HG02798 (cell line): Measurements from ENCODE around the gene RNU1-3.
"Not testable (repeated sequence)": the region's sequence is repeated elsewhere in the genome, so short reads cannot be mapped to it uniquely, and the experiment has no call there.

Experiments used
- ATAC-seq: cut with Tn5 transposase; IDR thresholded peaks from one replicate; pipeline ENCODE4 v1.9.1; 2021; ENCODE audit warnings: mild to moderate bottlenecking; ENCODE audit not compliant: unreplicated experiment, poor library complexity

The RNU1-3 gene

GRCh38 chr1:16641159-16641975, 25.4 kb downstream of the RNU1-3 start:
- ATAC-seq: not testable (repeated sequence)

DNA sequence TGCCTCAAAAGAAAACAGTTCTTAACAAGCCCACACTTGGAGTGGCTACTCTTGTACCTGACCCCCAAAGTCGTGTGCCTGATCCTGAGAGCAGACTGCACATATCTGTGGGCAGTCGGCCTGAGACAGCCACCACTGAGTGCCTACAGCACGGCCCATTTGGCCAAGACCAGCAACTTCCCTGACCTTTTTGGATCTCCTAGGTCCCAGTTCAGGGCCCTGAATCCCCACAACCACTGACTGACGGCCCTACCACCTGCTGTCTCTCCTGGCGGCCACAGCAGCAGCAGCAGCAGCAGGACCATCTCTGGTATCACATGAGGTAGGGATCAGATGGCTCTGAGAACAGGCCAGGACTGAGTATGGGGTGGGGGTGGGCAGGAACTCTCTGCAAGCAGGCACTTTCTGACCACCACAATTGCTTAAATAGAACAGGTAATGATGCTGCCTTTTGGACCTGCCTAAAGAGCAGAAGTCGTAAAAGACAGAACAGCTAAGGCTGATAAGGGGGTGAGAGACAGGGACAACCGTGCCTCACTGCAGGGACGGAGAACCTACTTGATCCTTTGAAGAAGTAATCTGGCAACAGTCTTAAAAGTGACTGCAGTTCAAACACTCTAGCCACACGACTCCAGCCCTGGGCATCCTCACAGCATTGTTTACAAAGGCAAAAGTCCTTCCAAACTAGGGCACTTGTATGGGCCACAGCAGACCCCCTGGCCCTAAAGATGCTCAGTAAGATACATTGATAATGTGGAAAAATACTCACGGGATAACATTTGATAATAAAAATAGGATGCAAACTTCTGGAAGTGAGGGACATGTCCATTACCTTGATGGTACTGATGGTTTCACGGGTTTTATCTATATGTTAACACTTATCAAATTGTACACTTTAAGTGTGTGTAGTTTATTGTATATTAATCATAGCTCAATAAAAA, 27.4 kb downstream of the RNU1-3 start:
- ATAC-seq: not testable (repeated sequence)

DNA sequence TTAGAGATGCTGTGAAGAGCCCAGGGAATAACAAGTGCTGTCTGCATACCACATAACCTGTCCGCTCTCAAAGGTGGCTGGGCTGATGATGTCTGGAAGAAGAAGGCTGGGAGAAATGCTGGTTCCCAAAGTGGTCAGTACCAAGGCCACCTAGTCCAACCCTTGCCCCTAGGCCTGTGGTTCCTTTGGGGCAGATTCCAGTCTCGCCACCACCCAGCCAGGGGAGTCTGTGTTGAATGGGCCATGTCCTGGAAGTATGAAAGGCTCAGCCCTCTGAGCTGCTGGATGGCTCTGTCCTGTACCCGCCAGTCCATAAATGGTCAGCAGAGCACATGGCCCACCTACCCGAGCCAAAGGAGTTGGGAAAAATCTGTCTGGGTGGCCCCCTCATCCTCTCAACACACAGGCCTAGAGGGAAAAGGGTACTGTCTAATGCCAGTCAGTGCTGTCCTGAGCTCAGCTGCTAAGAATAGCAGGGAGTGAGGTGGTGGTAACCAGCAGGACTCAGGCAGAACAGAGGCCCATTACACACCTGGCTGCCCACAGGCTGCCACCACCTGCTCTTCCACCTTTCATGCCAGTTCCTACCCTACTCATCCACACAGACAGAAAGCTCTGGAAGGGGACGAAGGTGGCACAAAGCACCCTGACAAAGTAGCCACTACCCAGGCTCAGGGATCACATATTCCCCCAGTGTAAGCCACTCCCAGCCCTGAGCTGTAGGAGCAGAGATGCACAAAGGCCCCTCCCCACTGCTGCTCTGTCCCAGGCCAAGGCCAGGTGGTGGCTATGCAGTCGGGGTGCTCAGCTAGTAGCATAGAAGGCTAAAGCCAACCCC, 28.6 kb downstream of the RNU1-3 start:
- ATAC-seq: not testable (repeated sequence)

DNA sequence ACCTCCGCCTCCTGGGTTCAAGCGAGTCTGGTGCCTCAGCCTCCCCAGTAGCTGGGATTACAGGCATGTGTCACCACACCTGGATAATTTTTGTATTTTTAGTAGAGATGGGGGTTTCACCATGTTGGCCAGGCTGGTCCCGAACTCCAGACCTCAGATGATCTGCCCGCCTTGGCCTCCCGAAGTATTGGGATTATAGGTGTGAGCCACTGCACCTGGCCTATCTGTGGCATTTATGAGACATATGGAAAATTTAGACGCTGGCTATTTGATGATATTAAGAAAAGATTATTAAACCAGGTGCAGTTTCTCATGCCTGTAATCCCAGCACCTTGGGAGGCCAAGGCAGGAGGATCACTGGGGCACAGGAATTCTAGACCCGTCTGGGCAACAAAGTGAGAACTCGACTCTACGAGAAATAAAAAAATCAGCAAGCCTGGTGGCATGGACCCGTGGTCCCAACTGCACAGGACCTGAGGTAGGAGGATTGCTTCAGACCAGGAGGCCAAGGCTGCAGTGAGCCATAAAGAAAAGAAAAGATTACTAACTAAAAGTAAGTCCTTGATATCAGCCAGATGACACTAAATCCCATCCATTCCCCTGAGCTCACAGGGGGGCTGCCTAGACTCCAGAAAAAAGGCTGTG, 30.1 kb downstream of the RNU1-3 start:
- ATAC-seq: not testable (repeated sequence)

DNA sequence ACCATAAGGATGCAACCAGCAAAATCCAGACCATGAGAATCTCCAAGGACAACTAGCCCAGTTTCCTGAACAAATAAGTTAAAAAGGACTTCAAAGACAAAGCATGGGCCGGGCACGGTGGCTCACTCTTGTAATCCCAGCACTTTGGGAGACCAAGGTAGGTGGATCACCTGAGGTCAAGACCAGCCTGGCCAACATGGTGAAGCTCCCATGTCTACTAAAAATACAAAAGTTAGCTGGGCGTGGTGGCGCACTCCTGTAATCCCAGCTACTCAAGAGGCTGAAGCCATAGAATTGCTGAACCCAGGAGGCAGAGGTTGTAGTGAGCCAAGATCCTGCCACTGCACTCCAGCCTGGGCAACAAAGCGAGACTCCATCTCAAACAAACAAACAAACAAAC, 30.8 kb downstream of the RNU1-3 start:
- not testable (repeated sequence) for ATAC-seq

DNA sequence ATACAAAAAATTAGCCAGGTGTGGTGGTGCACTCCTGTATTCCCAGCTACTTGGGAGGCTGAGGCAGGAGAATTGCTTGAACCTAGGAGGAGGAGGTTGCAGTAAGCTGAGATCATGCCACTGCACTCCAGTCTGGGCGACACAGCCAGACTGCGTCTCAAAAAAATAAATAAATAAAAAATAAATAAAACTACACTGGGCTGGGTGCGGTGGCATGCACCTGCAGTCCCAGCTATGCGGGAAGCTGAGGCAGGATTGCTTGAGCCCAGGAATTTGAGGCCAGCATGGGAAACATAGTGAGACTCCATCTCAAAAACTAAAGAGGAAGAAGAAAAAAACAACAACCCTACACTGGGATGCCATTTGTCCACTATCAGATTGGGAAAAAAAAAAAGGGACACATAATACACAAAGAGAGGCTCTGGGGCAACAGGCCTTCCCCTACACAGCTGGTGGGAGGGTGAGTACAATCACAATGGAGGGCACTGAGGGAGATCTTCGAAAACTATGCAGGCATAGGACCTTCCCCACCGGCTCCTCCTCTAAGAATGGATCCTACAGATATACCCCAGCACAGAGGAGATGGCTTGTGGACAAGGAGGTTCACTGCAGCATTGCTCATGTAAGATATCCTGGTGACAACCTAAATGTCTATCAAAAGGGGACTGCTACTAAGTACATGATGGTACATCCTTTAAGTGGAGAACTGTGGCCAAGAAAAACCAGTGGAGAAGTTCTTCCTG, 33.0 kb downstream of the RNU1-3 start:
- ATAC-seq: not testable (repeated sequence)

GRCh38 chr1:16632044-16632850, 34.5 kb downstream of the RNU1-3 start:
- not testable (repeated sequence) for ATAC-seq

GRCh38 chr1:16631248-16632043, 35.3 kb downstream of the RNU1-3 start:
- ATAC-seq: no peak

- ATAC-seq: no peak
Measured at GRCh38 chr1:16630661-16631247, 36.0 kb downstream of the RNU1-3 start.

- ATAC-seq: not testable (repeated sequence)
Measured at GRCh38 chr1:16629916-16630530, 36.7 kb downstream of the RNU1-3 start.

DNA sequence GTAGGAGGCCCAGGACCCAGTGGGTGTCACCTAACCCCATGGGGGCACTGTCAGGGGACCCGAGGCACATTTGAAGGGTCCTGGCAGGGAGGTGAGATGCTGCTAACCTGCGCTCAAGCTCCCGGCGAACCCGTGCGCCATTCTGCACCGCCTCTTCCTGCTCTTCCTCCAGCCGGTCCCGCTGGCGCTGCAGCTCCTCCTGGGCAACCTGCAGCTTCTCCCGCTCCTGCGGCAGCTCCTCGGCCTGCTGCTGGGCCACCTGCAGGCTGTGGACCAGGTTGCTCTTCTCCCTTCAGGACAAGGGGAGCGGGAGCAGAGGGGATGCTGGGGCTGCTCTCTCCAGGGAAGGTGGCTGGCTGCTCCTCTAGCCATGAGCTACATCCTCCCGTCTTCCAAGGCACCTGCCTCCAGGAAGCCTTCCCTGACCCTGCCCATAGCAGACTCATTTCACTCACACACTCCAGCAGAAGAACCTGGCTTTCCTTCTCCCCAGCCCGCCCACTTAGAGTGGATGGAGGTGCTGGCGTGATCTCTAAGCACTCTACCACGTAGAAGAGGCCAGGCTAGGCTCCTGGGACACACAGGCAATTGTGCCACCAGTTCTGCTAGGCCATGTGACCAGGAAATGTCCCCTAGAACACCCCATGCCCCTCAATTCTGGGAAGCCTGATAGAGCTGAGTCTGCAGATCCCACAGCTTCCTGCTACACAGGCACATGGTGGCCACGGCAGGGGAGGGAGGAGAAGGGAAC, 38.2 kb downstream of the RNU1-3 start:
- ATAC-seq: no peak

DNA sequence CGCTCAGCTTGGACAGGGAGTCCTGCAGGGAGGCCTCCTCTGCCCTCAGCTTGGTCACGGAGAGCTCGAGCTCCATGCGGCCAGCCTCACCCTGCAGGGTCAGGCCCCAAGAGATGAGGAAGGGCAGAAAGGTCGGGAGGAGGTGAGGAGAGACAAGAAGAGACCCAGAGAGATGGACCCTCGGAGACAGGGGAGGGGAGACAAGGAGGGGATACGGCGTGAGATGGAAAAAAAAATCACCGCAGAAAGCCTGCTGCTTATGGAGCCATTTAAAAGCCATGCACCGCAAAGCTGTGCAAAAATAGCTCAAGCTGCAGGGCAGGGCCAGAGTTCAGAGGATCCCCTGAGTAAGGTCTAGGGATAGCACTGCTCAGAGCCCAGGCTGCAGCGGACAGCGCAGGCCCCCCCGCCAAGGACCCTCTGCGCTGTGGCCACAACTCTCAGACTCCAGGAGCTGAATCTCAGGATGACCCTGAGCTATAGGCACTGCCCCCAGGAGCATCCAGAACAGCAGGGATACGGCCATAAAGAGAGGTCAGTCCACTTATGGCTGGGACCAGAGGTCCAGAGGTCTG, 40.3 kb downstream of the RNU1-3 start:
- not testable (repeated sequence) for ATAC-seq

- ATAC-seq: no peak
Measured at GRCh38 chr1:16625497-16626408, 41.0 kb downstream of the RNU1-3 start.

- ATAC-seq: not testable (repeated sequence)
Measured at GRCh38 chr1:16623812-16624719, 42.7 kb downstream of the RNU1-3 start.
